SH-SY5Y (cell line): ENCODE results near the gene TMEM63C.

Experiments
- GATA2 ChIP-seq: IDR thresholded peaks from 2 replicates; pipeline ENCODE4 v1.6.1; 2011; ENCODE audit warnings: mild to moderate bottlenecking, low read depth, low read length
- GATA3 ChIP-seq: IDR thresholded peaks from 2 replicates; pipeline ENCODE4 v1.6.1; 2011; ENCODE audit warnings: low read depth, mild to moderate bottlenecking, low read length, moderate library complexity

DNA sequence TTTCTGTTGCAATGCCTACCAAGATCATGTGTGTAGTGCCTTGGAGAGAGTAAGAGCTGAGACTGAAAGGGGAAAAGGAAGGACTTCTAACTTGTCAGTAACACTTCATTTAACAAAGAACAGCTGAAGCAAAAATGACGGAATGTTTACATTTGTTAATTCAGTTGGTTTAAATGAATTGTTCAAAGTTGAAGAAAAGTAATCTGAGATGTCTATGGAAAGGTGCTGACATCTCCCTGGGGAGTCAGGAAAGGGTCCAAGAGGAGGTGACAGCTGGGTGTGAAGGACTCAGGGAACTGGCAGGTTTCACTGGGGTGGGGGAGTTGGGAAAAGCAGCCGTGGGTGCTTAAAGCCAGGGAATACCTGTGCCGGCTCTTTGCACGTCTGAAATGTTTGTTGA is 7.9 kb downstream of the TMEM63C start:
- TF ChIP-seq GATA2: no peak
- TF ChIP-seq GATA3: no peak
